H9 (cell line): ENCODE data around the gene ROPN1. TPM values are rescaled to one million over a fixed set of nuclear protein-coding genes. Genes with fewer than 3 reads are reported as not detected.
"Not testable (repeated sequence)": the region's sequence is repeated elsewhere in the genome, so short reads cannot be mapped to it uniquely, and the experiment has no call there.

ENCODE experiments used
- DNase-seq: peaks from one replicate; pipeline ENCODE4 v3.0.0-alpha.2; 2017
- H2AFZ ChIP-seq: one replicate; pipeline ENCODE4 v1.6.1; 2013; ENCODE audit warnings: mild to moderate bottlenecking, low read length, control low read depth, moderate library complexity
- H2AK5ac ChIP-seq: 2 replicates; pipeline ENCODE4 v1.6.1; 2013; ENCODE audit warnings: low read length, control low read depth, mixed read lengths; ENCODE audit not compliant: insufficient read length
- H2BK120ac ChIP-seq: one replicate; pipeline ENCODE4 v1.6.1; 2013; ENCODE audit warnings: low read depth, mild to moderate bottlenecking, low read length, control low read depth, inconsistent platforms; ENCODE audit not compliant: poor library complexity, severe bottlenecking
- H2BK12ac ChIP-seq: 2 replicates; pipeline ENCODE4 v1.6.1; 2013; ENCODE audit warnings: low read length, control low read depth, mixed read lengths, low read depth; ENCODE audit not compliant: insufficient read length
- H2BK15ac ChIP-seq: 2 replicates; pipeline ENCODE4 v1.6.1; 2013; ENCODE audit warnings: low read depth, low read length, control low read depth
- H2BK20ac ChIP-seq: one replicate; pipeline ENCODE4 v1.6.1; 2013; ENCODE audit warnings: low read depth, mild to moderate bottlenecking, low read length, control low read depth, inconsistent platforms; ENCODE audit not compliant: poor library complexity, severe bottlenecking
- H2BK5ac ChIP-seq: 2 replicates; pipeline ENCODE4 v1.6.1; 2013; ENCODE audit warnings: low read length, control low read depth, mixed read lengths; ENCODE audit not compliant: insufficient read length
- H3K14ac ChIP-seq: 2 replicates; pipeline ENCODE4 v1.6.1; 2013; ENCODE audit warnings: low read length, control low read depth; ENCODE audit not compliant: insufficient read depth
- H3K18ac ChIP-seq: 2 replicates; pipeline ENCODE4 v1.6.1; 2013; ENCODE audit warnings: low read depth, mild to moderate bottlenecking, mixed read lengths, low read length, control low read depth; ENCODE audit not compliant: insufficient read length
- H3K23ac ChIP-seq: 2 replicates; pipeline ENCODE4 v1.6.1; 2013; ENCODE audit warnings: low read length, control low read depth, mixed read lengths, low read depth; ENCODE audit not compliant: insufficient read length
- H3K23me2 ChIP-seq: 2 replicates; pipeline ENCODE4 v1.6.1; 2013; ENCODE audit warnings: low read depth, mild to moderate bottlenecking, mixed read lengths, low read length, control low read depth; ENCODE audit not compliant: insufficient read length, poor library complexity, severe bottlenecking
- H3K27ac ChIP-seq: 2 replicates; pipeline ENCODE4 v1.5.1; 2013; ENCODE audit warnings: low read length, control low read depth, mixed read lengths, low read depth; ENCODE audit not compliant: insufficient read length
- H3K27me3 ChIP-seq: 2 replicates; pipeline ENCODE4 v1.6.1; 2013; ENCODE audit warnings: low read length, control low read depth, inconsistent platforms; ENCODE audit not compliant: insufficient read depth
- H3K4ac ChIP-seq: 2 replicates; pipeline ENCODE4 v1.6.1; 2013; ENCODE audit warnings: low read depth, mild to moderate bottlenecking, control low read depth, inconsistent platforms, low read length, moderate library complexity
- H3K4me1 ChIP-seq: 2 replicates; pipeline ENCODE4 v1.6.1; 2013; ENCODE audit warnings: low read length, control low read depth, inconsistent platforms; ENCODE audit not compliant: insufficient read depth
- H3K4me2 ChIP-seq: 2 replicates; pipeline ENCODE4 v1.6.1; 2013; ENCODE audit warnings: low read length, control low read depth, mixed read lengths; ENCODE audit not compliant: insufficient read length, insufficient read depth
- H3K56ac ChIP-seq: 2 replicates; pipeline ENCODE4 v1.6.1; 2013; ENCODE audit warnings: low read depth, mild to moderate bottlenecking, mixed read lengths, low read length, control low read depth; ENCODE audit not compliant: insufficient read length
- H3K79me1 ChIP-seq: 2 replicates; pipeline ENCODE4 v1.6.1; 2013; ENCODE audit warnings: low read depth, mild to moderate bottlenecking, moderate library complexity, low read length, control low read depth, inconsistent platforms; ENCODE audit not compliant: insufficient read depth, poor library complexity, severe bottlenecking
- H3K79me2 ChIP-seq: 2 replicates; pipeline ENCODE4 v1.6.1; 2013; ENCODE audit warnings: low read length, control low read depth, inconsistent platforms; ENCODE audit not compliant: insufficient read depth
- H3K9ac ChIP-seq: 2 replicates; pipeline ENCODE4 v1.6.1; 2013; ENCODE audit warnings: low read length, control low read depth, mixed read lengths; ENCODE audit not compliant: insufficient read length; ENCODE audit errors: extremely low read depth
- H3K9me3 ChIP-seq: one replicate; pipeline ENCODE4 v1.6.1; 2013; ENCODE audit warnings: low read depth, low read length, inconsistent platforms; ENCODE audit not compliant: control insufficient read depth
- H3T11ph ChIP-seq: one replicate; pipeline ENCODE4 v1.6.1; 2013; ENCODE audit warnings: mild to moderate bottlenecking, low read length, control low read depth, inconsistent platforms
- H4K20me1 ChIP-seq: one replicate; pipeline ENCODE4 v1.6.1; 2013; ENCODE audit not compliant: control insufficient read depth, insufficient read length, insufficient read depth
- H4K5ac ChIP-seq: 2 replicates; pipeline ENCODE4 v1.6.1; 2013; ENCODE audit warnings: low read depth, mild to moderate bottlenecking, mixed read lengths, low read length, control low read depth; ENCODE audit not compliant: insufficient read length
- H4K8ac ChIP-seq: replicated peaks from 2 replicates; pipeline ENCODE4 v1.6.1; 2013; ENCODE audit warnings: low read length, control low read depth, mixed read lengths, low read depth; ENCODE audit not compliant: insufficient read length
- H4K91ac ChIP-seq: 2 replicates; pipeline ENCODE4 v1.6.1; 2013; ENCODE audit warnings: low read depth, mild to moderate bottlenecking, moderate library complexity, mixed read lengths, low read length, control low read depth; ENCODE audit not compliant: insufficient read length
- H3K27ac Mint-ChIP-seq, 3 experiments: 2 replicates in 2 of 3; 3 replicates in 1 of 3; pipeline ENCODE4 v1.8.0; 2020 to 2021; ENCODE audit warnings: mixed read lengths in 3 of 3, mild to moderate bottlenecking in 1 of 3, moderate library complexity in 1 of 3
- H3K27me3 Mint-ChIP-seq: 2 replicates; pipeline ENCODE4 v1.8.0; 2021; ENCODE audit warnings: low read depth, mild to moderate bottlenecking, moderate library complexity, mixed read lengths
- H3K36me3 Mint-ChIP-seq, 3 experiments: 2 replicates in 2 of 3; 3 replicates in 1 of 3; pipeline ENCODE4 v1.8.0; 2020 to 2021; ENCODE audit warnings: low read depth in 3 of 3, mixed read lengths in 3 of 3; ENCODE audit not compliant: insufficient read depth in 1 of 3
- H3K4me1 Mint-ChIP-seq, 2 experiments: 2 replicates each; pipeline ENCODE4 v1.8.0; 2020; ENCODE audit warnings: mixed read lengths in 2 of 2
- H3K4me3 Mint-ChIP-seq, 2 experiments: 2 replicates in 1 of 2; 3 replicates in 1 of 2; pipeline ENCODE4 v1.8.0; 2020 to 2021; ENCODE audit warnings: mild to moderate bottlenecking in 2 of 2, mixed read lengths in 2 of 2, moderate library complexity in 1 of 2
- H3K9me3 Mint-ChIP-seq, 2 experiments: 2 replicates in 1 of 2; 3 replicates in 1 of 2; pipeline ENCODE4 v1.8.0; 2020; ENCODE audit warnings: mild to moderate bottlenecking in 2 of 2, mixed read lengths in 2 of 2, moderate library complexity in 1 of 2
- WGBS: extraction: QIAGEN DNeasy Blood & Tissue Kit; methylation state at CpG from one replicate; pipeline ENCODE4 v1.1.7; 2013; ENCODE audit warnings: missing lambda C conversion rate, low lambda C conversion rate, mixed read lengths; ENCODE audit not compliant: insufficient read length; ENCODE audit errors: extremely low coverage; 5-methylcytosine and 5-hydroxymethylcytosine counted together
- total RNA-seq: library from RNA; stranded (reverse); gene quantifications from 2 replicates; pipeline ENCODE4 v1.2.1, GENCODE V29; 2021

The ROPN1 gene
- total RNA-seq, 1 experiment from 2014 or later = not detected

DNA sequence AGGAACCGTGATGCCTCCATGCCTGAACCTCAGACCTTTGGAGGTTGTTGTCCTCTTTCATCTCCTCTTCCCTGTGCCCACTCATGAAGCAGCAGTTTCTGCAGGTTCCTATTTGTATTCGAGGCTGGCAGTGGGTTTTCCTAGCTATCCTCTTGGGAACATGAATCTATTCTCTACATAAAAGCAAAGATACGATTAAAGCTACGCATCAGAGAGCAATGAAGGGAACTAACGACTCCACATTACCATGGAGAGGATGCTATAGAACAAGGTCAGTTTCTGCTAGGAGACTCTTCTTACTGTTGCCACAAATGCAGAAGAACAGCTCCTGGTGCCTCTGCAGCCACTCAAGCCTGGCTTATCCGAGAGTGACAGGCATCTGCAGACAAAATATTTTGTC, 9.4 kb upstream of the ROPN1 start:
- not testable (repeated sequence) for H3K18ac ChIP-seq, H3K14ac ChIP-seq, H3K9me3 ChIP-seq, H3K23ac ChIP-seq, H2BK120ac ChIP-seq, H3K56ac ChIP-seq, H3K23me2 ChIP-seq, H3K4ac ChIP-seq, H2AFZ ChIP-seq, H4K91ac ChIP-seq, H3K4me1 Mint-ChIP-seq, H3K79me2 ChIP-seq, H3K27me3 ChIP-seq, H3K9me3 Mint-ChIP-seq, H3K79me1 ChIP-seq, H4K5ac ChIP-seq, H2BK5ac ChIP-seq, H4K20me1 ChIP-seq, H3K36me3 Mint-ChIP-seq, H3K4me1 ChIP-seq, H2AK5ac ChIP-seq, H3K9ac ChIP-seq, H3K4me3 Mint-ChIP-seq, H4K8ac ChIP-seq, H3K27ac Mint-ChIP-seq, H2BK12ac ChIP-seq, H3T11ph ChIP-seq, H3K4me2 ChIP-seq, H3K27ac ChIP-seq, H2BK15ac ChIP-seq, H2BK20ac ChIP-seq, DNase-seq
- no CpG with 5 or more reads among the region's 6 CpGs for WGBS
- H3K27me3 Mint-ChIP-seq = peaks cover 60% of the 10 kb centered on the region
